Kidney (tissue), 14 donors: ENCODE data around the gene DIAPH3. TPM values are rescaled to one million over a fixed set of nuclear protein-coding genes. Genes with fewer than 3 reads are reported as not detected.

Experiments used
- DNase-seq, 5 donors: peaks; one replicate each; pipeline ENCODE4 v3.0.0-alpha.2; 2013 to 2020
- FAIRE-seq: peaks from 2 replicates; lab custom pipeline; 2012; peaks lifted over from hg19 to GRCh38; lab: Jason Lieb, UNC
- H3K27ac ChIP-seq, 2 donors: one replicate each; pipeline ENCODE4 v1.7.0; 2013; ENCODE audit warnings: low read depth in 2 of 2, low read length in 2 of 2, inconsistent platforms in 1 of 2
- H3K27me3 ChIP-seq: one replicate; pipeline ENCODE4 v1.7.1; 2013; ENCODE audit warnings: low read length, inconsistent platforms; ENCODE audit not compliant: control insufficient read depth, insufficient read depth
- H3K36me3 ChIP-seq, 3 donors: one replicate each; pipeline versions ENCODE4 v1.7.0 to v1.7.1; 2013; ENCODE audit warnings: low read length in 3 of 3, control low read depth in 1 of 3, inconsistent platforms in 1 of 3; ENCODE audit not compliant: insufficient read depth in 3 of 3, control insufficient read depth in 2 of 3
- H3K4me1 ChIP-seq, 3 donors: one replicate each; pipeline versions ENCODE4 v1.7.0 to v1.7.1; 2013; ENCODE audit warnings: low read length in 3 of 3, inconsistent platforms in 1 of 3, low read depth in 1 of 3; ENCODE audit not compliant: control insufficient read depth in 2 of 3, insufficient read depth in 2 of 3
- H3K4me3 ChIP-seq, 3 donors: one replicate each; pipeline versions ENCODE4 v1.7.0 to v1.8.1; 2013; ENCODE audit warnings: low read length in 3 of 3, control low read depth in 1 of 3, inconsistent platforms in 1 of 3
- H3K9ac ChIP-seq, 3 donors: one replicate each; pipeline versions ENCODE4 v1.7.0 to v1.7.1; 2013; ENCODE audit warnings: low read length in 3 of 3, control low read depth in 1 of 3, inconsistent platforms in 1 of 3
- H3K9me3 ChIP-seq, 3 donors: one replicate each; pipeline versions ENCODE4 v1.7.0 to v1.7.1; 2013; ENCODE audit warnings: low read length in 3 of 3, control low read depth in 1 of 3, inconsistent platforms in 1 of 3; ENCODE audit not compliant: control insufficient read depth in 2 of 3, insufficient read depth in 1 of 3
- intact Hi-C: fragments of 100-400 bp; cut with DNase I; formaldehyde crosslinking; loops from one replicate; pipeline ENCODE4 v1.11.1; 2022
- polyA plus RNA-seq: library from polyadenylated mRNA; stranded (reverse); fragments of 350-450 nt; fragmentation: Illumina TruSeq; extraction: RNeasy Lipid Tissue Mini Kit (QIAGEN cat#74804); gene quantifications from one replicate; pipeline ENCODE4 v1.2.3, GENCODE V29; 2014; ENCODE audit warnings: low read depth, low replicate concordance; ENCODE audit not compliant: insufficient read depth
- total RNA-seq: library from RNA; stranded (reverse); fragmentation: NEBNext Ultra II Directional; extraction: Animal tissue kit (Norgen Biotek cat#: 25700); gene quantifications from one replicate; pipeline ENCODE4 v1.2.1, GENCODE V29; 2021
- TF ChIP-seq, protein P1 (sequence below): IDR thresholded peaks from 3 replicates; pipeline ENCODE4 v1.5.1; 2012; ENCODE audit warnings: mild to moderate bottlenecking, moderate library complexity, borderline replicate concordance; ENCODE audit not compliant: insufficient read depth; ENCODE audit errors: extremely low read depth
- donor health status: control.
- donor health status: control.
- donor health status: control.
- donor health status: control.
- donor health status: control.
- donor health status: DM: yes; HTN: yes; CAD: no.
- donor health status: Normal renal cell carcinoma (clear cell type).

DIAPH3 gene
- total and polyA plus RNA-seq, 2 donors from 2014 or later: 2.0 to 2.7 TPM

DNA sequence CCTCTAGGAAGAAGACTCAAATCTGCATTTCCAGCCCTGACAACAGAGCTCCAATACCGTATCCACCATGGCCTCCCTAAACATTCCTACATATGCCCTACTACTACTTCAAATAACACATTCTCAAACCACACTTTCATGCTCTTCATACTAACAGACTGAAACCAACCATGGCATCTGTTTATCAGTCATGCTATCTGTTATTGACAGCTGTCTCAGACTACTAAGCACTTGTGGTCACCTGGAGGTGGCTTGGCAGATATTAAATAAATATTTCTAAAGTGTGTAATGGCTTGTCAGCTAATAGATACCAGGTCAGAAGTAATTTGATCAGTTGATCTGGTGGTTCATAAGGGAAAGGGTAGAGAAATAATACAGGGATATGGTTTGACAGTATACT, 489.1 kb downstream of the DIAPH3 start:
- H3K4me3 ChIP-seq: no peak overlapping the region
- no peak overlapping the region for H3K9ac ChIP-seq
- intact Hi-C loops: no loop called here
- H3K36me3 ChIP-seq: no peaks in the 10 kb centered on the region
- H3K27ac ChIP-seq: no peak overlapping the region
- no peaks in the 10 kb centered on the region for H3K27me3 ChIP-seq
- TF ChIP-seq, protein P1, sequence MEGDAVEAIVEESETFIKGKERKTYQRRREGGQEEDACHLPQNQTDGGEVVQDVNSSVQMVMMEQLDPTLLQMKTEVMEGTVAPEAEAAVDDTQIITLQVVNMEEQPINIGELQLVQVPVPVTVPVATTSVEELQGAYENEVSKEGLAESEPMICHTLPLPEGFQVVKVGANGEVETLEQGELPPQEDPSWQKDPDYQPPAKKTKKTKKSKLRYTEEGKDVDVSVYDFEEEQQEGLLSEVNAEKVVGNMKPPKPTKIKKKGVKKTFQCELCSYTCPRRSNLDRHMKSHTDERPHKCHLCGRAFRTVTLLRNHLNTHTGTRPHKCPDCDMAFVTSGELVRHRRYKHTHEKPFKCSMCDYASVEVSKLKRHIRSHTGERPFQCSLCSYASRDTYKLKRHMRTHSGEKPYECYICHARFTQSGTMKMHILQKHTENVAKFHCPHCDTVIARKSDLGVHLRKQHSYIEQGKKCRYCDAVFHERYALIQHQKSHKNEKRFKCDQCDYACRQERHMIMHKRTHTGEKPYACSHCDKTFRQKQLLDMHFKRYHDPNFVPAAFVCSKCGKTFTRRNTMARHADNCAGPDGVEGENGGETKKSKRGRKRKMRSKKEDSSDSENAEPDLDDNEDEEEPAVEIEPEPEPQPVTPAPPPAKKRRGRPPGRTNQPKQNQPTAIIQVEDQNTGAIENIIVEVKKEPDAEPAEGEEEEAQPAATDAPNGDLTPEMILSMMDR: no peak
- FAIRE-seq (no peak), DNase-seq (no peak)
- no peaks in the 10 kb centered on the region for H3K9me3 ChIP-seq
- H3K4me1 ChIP-seq: no peaks in the 10 kb centered on the region

- Histone ChIP-seq H3K27me3 (no peaks in the 10 kb centered on the region), H3K9me3 (no peaks in the 10 kb centered on the region), H3K36me3 (no peaks in the 10 kb centered on the region), H3K4me1 (no peaks in the 10 kb centered on the region), H3K9ac (no peak overlapping the region), H3K27ac (no peak overlapping the region), H3K4me3 (no peak overlapping the region)
- DNase-seq (no peak), FAIRE-seq (no peak)
- TF ChIP-seq, protein P1: no peak
- intact Hi-C loops: no loop called here
Observed at GRCh38 chr13:59673286-59673685, 490.4 kb downstream of the DIAPH3 start.

DNA sequence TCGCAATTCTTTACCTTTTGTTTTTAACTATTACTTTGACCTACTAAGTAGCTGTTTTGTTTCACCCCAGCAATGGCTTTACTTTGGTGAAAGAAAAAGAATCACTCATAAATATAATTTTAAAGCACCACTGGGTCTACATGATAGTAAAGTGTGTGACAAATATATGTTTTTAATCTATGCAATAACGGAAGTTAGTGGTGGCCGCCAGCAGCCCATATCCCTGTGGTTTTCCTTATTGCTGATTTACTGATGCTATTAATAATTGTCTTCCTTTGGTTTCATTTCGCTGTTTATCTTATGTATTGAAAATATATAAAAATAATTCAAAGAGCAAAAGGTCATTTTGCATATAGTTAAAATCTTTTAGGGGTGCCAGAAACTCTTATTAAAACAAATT, 491.3 kb downstream of the DIAPH3 start:
- FAIRE-seq: no peak
- intact Hi-C loops: no loop called here

More for the DNA sequence above, 491.3 kb downstream of the DIAPH3 start:
- Histone ChIP-seq H3K27ac (no peak overlapping the region), H3K4me3 (no peak overlapping the region), H3K9me3 (no peaks in the 10 kb centered on the region), H3K27me3 (no peaks in the 10 kb centered on the region), H3K9ac (no peak overlapping the region), H3K4me1 (no peaks in the 10 kb centered on the region), H3K36me3 (no peaks in the 10 kb centered on the region)
- DNase-seq: no peak
- TF ChIP-seq, protein P1: no peak
